Right lung (tissue), 5 donors: ENCODE data around the gene PHF19. TPM values are rescaled to one million over a fixed set of nuclear protein-coding genes. Genes with fewer than 3 reads are reported as not detected.

Experiments used
- DNase-seq, 2 donors: peaks; one replicate each; pipeline ENCODE4 v3.0.0-alpha.2; 2013
- polyA plus RNA-seq, 5 donors: library from polyadenylated mRNA; unstranded; fragments of 120-200 nt; gene quantifications; one replicate each; pipeline versions ENCODE4 v1.2.1 to v1.2.3, GENCODE V29; 2013; ENCODE audit warnings: inconsistent platforms in 1 of 5, low replicate concordance in 1 of 5; ENCODE audit not compliant: insufficient read length in 5 of 5, insufficient read depth in 1 of 5

PHF19 gene
- polyA plus RNA-seq, 5 donors = 39.1 to 56.8 (median 45.6) TPM

DNA sequence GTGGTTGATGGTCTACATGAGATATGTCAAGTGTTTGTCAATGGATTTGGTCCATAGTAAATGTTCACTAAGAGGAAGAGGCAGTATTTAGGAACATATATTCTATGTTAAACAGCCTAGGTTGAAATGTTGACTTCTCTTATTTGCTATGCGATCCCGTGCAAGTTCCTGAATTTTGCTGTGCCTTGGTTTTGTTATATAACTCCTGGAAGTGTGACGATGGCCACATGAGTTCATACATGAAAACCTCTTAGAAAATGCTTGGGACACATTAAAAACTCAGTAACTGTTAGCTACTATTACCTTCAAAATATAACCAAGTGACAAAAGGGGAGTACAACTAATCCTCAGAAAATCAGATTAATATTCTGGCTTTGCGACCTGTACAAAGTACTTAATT lies 61.9 kb downstream of the PHF19 start:
- DNase-seq = no peak

DNA sequence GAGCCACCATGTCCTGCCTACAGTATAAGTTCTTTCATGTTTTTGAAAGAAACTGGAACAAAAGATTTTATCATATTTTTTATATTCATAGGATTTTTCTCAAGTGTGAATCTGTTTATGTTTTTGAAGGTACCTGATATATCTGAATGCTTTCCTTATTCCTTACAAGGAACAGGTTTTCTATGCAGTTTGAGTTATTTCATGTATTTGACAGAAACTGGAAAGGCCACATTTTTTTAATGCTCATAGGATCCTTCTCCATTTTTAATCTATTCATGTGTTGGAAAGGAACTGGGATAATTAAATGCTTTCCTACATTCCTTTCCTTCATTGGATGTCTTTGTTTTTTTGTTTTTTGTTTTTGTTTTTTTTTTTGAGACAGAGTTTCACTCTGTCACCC lies 68.1 kb downstream of the PHF19 start:
- DNase-seq = no peak

DNA sequence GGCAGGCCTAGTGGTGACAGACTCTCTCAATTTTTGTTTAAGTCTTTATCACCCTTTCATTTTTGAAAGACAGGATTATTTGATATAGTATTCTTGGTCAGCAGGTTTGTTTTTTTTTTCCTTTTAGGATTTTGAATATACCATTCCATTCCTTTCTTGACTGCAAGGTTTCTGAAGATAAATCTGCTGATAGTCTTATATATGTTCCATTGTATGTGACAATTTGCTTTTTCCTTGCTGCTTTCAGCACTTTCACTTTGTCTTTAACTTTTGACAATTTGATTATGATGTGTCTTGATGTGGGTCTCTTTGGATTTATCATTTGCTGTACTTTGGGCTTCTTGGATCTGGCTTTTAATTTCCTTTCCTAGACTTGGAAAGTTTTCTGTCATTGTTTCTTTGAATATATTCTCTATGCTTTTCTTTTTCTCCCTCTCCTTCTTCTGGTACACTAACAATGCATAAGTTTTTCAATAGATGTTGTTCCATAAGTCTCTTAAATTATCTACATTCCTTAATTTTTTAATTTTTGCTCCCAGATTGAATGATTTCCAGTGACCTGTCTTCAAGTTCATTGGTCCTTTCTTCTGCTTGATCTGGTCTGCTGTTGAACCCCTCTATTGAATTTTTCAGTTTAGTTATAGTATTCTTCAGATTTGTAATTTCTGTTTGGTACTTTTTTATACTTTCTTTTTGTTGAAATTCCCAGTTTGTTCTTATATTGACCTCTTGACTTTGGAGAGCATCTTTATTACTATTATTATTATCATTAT lies 69.2 kb downstream of the PHF19 start:
- no peak for DNase-seq

Other genes with a start within 250 kb of the PHF19 start
- gene MEGF9, start 162.7 kb downstream of the PHF19 start, polyA plus RNA-seq = 10 to 100 TPM; 11.8 to 16.6 (median 13.8) TPM
- 10 to 100 TPM; 38.6 to 51.5 (median 48.8) TPM for gene FBXW2, start 83.8 kb downstream of the PHF19 start, polyA plus RNA-seq
- gene PSMD5, start 34.3 kb downstream of the PHF19 start, polyA plus RNA-seq = 10 to 100 TPM; 33.4 to 47.0 (median 42.3) TPM
- 10 to 100 TPM in 1 of 5 donors, 1 to 10 TPM in 4; 7.0 to 11.0 (median 8.1) TPM for gene TRAF1, start 49.6 kb upstream of the PHF19 start, polyA plus RNA-seq
- 10 to 100 TPM; 54.6 to 96.0 (median 80.6) TPM for gene C5, start 173.1 kb upstream of the PHF19 start, polyA plus RNA-seq
- gene CNTRL, start 197.8 kb upstream of the PHF19 start, polyA plus RNA-seq = 10 to 100 TPM; 36.2 to 66.5 (median 59.7) TPM